SHP77 (cell line): ENCODE results near the gene SCRG1.

Experiments
- DNase-seq, 2 experiments: peaks; one replicate each; lab custom pipeline; 2025; lab: John Stamatoyannopoulos, UW

SCRG1 gene

GRCh38 chr4:173411106-173411693, 12.3 kb upstream of the SCRG1 start:
- DNase-seq: no peak

DNA sequence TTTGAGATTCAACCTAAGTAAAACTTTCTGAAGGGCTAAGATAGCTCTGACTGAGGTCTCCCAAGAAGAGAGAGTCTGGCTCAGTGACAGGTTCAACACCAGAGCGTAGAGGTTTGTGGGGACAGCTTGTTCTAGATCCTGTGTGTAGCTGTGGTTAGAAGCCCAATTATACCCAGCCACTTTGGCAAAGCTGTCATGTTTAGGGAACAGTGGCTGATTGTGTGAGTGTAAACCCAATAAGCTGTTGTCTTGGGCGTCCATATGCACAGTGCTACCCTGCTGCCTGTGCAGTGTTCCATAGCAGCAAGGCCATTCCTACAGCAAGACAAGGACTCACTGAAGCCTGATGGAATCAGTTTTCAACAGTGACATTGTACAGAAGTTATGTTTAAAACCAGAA, 11.2 kb upstream of the SCRG1 start:
- DNase-seq: no peak

- DNase-seq: no peak
Measured at GRCh38 chr4:173405840-173406606, 7.1 kb upstream of the SCRG1 start.

GRCh38 chr4:173404296-173404865, 5.5 kb upstream of the SCRG1 start:
- DNase-seq: no peak

DNA sequence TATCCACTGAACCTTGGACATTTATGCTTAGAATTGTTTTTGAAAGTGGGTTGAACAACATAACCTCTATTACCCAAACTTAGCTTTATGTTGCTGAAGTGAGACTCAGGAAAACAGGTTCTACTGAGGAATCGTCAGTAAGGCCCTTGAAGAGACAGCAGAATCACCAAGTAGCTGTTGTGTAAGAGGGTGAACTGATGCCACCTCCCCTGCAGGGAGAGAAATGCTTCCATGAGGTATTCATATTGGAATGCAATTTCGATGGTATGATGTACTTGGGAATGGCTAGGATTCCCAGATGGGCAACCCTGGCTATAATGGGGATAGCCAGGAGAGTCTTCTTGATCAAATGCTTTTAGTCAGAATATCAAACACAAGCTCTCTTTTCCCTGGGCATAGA, 4.1 kb upstream of the SCRG1 start:
- DNase-seq: no peak

GRCh38 chr4:173401063-173401462, 2.1 kb upstream of the SCRG1 start:
- no peak for DNase-seq

DNA sequence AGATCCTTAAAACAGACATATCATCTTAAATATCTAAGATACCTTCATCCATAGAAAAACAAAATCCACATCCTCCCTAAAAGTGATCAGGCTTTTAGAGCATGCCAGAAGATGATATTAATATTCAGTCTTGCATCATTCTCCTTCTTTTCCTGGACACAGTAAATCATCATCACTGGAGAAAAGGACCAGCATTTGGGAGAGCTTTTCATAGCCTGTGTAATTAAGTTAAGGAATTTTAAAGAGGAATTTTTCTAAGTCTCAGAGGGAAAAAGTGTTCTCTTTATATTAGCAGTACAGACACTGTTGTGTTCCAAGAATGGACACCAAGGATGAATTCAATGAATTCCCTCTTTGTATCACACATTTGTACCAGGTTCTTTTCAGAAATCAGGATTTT, 696 bp downstream of the SCRG1 start:
- DNase-seq: no peak

GRCh38 chr4:173397604-173398003, 1.3 kb downstream of the SCRG1 start:
- DNase-seq: no peak

- DNase-seq: no peak
Measured at GRCh38 chr4:173391701-173392100, 7.2 kb downstream of the SCRG1 start.

- no peak for DNase-seq
Measured at GRCh38 chr4:173386751-173387150, 12.2 kb downstream of the SCRG1 start.

GRCh38 chr4:173382349-173382748, 16.6 kb downstream of the SCRG1 start:
- no peak for DNase-seq

GRCh38 chr4:173381610-173382009, 17.3 kb downstream of the SCRG1 start:
- DNase-seq: no peak

DNA sequence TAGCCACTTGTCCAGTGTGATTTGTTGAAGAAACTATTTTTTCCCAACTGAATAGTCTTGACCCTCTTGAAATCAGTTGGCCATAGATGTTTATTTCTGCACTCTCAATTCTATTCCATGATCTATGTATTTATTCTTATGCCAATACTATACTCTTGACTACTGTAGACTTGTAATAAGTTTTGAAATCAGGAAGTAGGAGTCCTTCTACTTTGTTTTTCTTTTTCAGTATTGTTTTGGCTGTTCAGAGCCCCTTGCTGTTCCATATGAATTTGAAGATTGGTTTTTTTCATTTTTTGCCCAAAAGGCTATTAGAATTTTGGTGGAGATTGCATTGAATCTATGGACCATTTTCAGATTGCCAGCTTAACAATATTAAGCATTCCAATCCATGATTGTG, 17.9 kb downstream of the SCRG1 start:
- DNase-seq: no peak

GRCh38 chr4:173379929-173380328, 19.0 kb downstream of the SCRG1 start:
- no peak for DNase-seq

GRCh38 chr4:173374588-173374987, 24.3 kb downstream of the SCRG1 start:
- no peak for DNase-seq

GRCh38 chr4:173371292-173372192, 27.4 kb downstream of the SCRG1 start:
- peak; percentile 35 to 38 for DNase-seq

DNA sequence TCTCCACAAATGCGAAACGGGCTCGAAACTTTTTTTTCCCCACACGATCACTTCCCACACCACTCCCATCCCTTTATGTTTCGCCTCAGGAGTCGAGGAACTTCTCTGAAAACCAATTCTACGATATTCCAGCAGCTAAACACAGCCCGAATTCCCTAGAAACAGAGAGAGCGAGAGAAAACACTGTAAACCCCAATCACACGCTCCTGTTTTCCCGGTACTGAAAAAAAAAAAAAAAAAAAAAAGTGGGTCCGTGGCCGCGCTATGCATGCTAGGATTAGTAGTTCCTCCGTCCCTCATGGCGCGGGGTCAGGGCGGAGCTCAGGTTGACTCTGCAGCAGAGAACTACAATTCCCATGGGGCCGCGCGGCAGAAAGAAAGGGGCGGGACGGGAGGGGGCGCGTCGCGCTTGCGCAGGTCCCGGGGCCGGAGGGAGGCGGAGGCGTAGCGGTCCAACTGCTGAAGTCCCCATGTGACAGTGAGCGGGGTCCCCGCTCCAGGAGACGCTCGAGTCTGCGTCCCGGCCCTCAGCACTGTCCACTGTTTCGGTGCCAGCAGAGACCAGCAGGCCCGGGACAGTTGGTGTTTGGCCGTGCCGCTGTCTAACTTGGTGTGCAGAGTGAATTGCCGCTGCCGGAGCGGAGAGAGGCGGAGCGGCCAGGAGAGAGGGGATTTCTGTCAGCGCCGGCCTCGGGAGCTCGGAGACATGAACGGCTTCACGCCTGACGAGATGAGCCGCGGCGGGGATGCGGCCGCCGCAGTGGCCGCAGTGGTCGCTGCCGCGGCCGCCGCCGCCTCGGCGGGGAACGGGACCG, 28.2 kb downstream of the SCRG1 start, which contains the start of gene SAP30:
Gene SAP30, plus strand, starts transcription at position 478 of the 815 bp plus-strand sequence. Its CDS starts 229 bp downstream, at position 707.
- DNase-seq: peak; percentile 88 to 90

DNA sequence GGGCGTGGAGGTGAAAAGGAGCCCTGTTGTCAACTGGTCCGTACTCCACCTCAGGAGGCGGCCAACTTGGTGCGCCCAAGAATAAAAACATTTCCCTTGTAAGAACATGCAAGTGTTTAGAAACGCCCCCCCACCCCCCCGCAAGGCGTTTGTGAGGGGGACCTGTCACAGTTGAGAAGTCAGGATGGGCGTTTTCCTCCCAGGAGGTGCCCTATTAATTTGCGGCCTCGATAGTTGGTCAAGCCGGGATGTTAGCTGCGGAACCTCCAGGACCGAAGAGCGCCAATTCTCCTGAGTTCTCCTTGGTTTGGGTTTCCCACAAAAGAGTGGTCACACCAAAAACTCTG, 28.8 kb downstream of the SCRG1 start:
- no peak for DNase-seq

GRCh38 chr4:173367946-173368345, 31.0 kb downstream of the SCRG1 start:
- DNase-seq: no peak

DNA sequence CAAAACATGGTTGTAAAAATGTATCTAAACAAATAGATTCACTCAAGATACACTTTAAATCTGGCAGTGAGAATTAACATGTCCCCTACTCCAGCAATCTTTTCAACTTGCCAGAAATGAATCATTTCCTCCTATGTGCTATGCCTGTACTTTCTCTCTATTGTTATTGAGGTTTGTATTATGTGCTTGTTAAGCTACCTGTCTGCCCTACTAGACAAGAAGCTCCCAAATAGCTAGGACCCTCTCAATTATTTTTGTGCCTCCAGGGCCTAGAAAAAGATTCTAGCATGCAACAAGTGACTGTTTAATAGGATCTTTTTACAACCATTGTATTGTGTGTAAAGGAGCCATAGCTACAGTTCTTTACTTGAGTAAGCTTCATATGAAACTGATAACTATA, 31.6 kb downstream of the SCRG1 start:
- DNase-seq: no peak

DNA sequence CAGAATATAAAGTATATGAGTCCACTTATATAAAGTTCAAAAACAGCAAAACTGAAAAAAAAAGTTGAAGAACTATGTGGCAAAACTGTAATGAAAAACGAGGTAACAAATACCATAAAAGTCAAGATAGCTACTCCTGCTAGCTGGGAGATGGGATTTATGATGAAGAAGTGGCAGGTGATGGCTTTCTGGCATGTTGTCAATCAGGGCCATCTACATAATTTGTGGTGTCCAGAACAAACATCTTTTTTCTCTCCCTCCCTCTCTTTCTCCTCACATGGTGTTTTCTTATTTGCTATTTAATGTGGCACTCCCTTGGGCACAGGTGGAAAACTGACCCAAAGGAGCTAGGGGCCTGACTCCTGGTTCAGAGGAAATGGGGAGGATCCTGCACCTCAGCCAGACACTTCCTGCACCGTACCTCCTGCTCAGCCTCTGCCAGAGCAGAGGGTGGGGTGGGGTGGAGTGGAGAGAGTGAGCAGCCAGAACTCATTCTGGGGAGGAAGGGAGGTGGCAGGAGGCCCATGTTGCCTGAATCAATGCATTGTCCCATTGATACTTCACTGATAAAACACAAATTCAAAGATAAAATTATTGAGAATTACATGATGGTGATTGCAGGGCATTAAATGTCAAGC, 33.4 kb downstream of the SCRG1 start:
- DNase-seq: no peak
